ENCODE data around the gene NLRC3.

DNA sequence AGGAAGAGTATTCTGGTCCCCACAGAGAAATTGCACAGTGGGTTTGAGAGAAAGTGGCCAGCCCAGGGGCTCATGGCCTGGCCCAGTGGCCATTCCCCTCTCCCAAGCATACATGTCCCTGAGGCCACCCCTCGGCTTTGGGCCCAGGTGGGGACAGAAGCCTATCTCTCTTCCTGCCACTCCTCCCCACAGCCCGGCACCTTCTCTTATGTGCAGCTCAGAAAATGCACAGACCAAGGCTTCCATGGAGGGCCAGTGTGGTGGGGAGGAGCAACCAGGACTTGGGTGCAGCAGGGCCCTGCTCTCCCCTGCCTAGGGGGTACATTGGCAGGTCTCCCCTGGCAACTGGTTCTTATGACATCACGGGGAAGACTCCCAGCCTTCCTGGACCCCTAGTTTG lies 82.0 kb downstream of the NLRC3 start, which contains the start of gene C16orf90:
- TF ChIP-seq, protein P1, sequence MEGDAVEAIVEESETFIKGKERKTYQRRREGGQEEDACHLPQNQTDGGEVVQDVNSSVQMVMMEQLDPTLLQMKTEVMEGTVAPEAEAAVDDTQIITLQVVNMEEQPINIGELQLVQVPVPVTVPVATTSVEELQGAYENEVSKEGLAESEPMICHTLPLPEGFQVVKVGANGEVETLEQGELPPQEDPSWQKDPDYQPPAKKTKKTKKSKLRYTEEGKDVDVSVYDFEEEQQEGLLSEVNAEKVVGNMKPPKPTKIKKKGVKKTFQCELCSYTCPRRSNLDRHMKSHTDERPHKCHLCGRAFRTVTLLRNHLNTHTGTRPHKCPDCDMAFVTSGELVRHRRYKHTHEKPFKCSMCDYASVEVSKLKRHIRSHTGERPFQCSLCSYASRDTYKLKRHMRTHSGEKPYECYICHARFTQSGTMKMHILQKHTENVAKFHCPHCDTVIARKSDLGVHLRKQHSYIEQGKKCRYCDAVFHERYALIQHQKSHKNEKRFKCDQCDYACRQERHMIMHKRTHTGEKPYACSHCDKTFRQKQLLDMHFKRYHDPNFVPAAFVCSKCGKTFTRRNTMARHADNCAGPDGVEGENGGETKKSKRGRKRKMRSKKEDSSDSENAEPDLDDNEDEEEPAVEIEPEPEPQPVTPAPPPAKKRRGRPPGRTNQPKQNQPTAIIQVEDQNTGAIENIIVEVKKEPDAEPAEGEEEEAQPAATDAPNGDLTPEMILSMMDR (conservative IDR thresholded peaks at IDR 0.05 in 1 of 2, IDR thresholded peaks at IDR 0.05 in 1 of 2; ENCODE audit: extremely low read depth in 1 of 2, insufficient read depth in 1 of 2, low read depth in 1 of 2, low read length in 2 of 2), result no peak
- TF ChIP-seq EZH2 (IDR thresholded peaks at IDR 0.05; ENCODE audit: borderline replicate concordance, low read length), result no peak
